ENCODE data around the gene TXNRD3. TPM values are rescaled to one million over a fixed set of nuclear protein-coding genes. Genes with fewer than 3 reads are reported as not detected.

Gene TXNRD3
- total and polyA plus RNA-seq, 4 donors, result 7.0 to 11.0 (median 7.7) TPM

- peaks cover 0 to 19% (median 9%) of the 10 kb centered on the region in 4 donors for H3K36me3 ChIP-seq (ENCODE audit: control insufficient read depth in 4 of 4, insufficient read depth in 3 of 4, low read depth in 1 of 4, low read length in 3 of 4)
- peaks cover 0 to 1% (median 0%) of the 10 kb centered on the region in 4 donors for H3K4me1 ChIP-seq (ENCODE audit: control insufficient read depth in 4 of 4, insufficient read depth in 4 of 4, low read length in 3 of 4)
- H3K4me3 ChIP-seq (ENCODE audit: low read depth in 1 of 3, low read length in 3 of 3), result no peak overlapping the region
- no peak overlapping the region for H3K9ac ChIP-seq (ENCODE audit: low read depth in 1 of 2, low read length in 2 of 2)
- H3K27ac ChIP-seq (ENCODE audit: low read depth in 1 of 2, low read length in 2 of 2), result no peak overlapping the region
- whole genome bisulfite sequencing, result 88% methylated on average over 1 of the region's 1 CpG
- no peaks in the 10 kb centered on the region for H3K27me3 ChIP-seq (ENCODE audit: control insufficient read depth in 4 of 4, insufficient read depth in 4 of 4, low read length in 3 of 4)
- no peak for TF ChIP-seq SP1 (IDR thresholded peaks at IDR 0.05)
- no peak for TF ChIP-seq HNF4G (IDR thresholded peaks at IDR 0.05)
- no peak for TF ChIP-seq RXRA (IDR thresholded peaks at IDR 0.05)
- TF ChIP-seq ZBTB33 (IDR thresholded peaks at IDR 0.05), result no peak
- no peak for TF ChIP-seq REST (IDR thresholded peaks at IDR 0.05)
- no peak for TF ChIP-seq JUND (IDR thresholded peaks at IDR 0.05)
- TF ChIP-seq NR2F2 (IDR thresholded peaks at IDR 0.05), result no peak
- TF ChIP-seq GABPA (IDR thresholded peaks at IDR 0.05 in 1 of 2, conservative IDR thresholded peaks at IDR 0.05 in 1 of 2), result no peak
- DNase-seq (ENCODE audit: low spot score), result no peak
- no peaks in the 10 kb centered on the region for H3K9me3 ChIP-seq (ENCODE audit: control insufficient read depth in 4 of 4, low read length in 3 of 4)
These were observed 8.2 kb downstream of the TXNRD3 start for GRCh38 chr3:126646674-126647073.

GRCh38 chr3:126644615-126645014, 10.3 kb downstream of the TXNRD3 start:
- TF ChIP-seq NR2F2 (IDR thresholded peaks at IDR 0.05), result no peak
- TF ChIP-seq GABPA (IDR thresholded peaks at IDR 0.05 in 1 of 2, conservative IDR thresholded peaks at IDR 0.05 in 1 of 2), result no peak
- no peak for TF ChIP-seq JUND (IDR thresholded peaks at IDR 0.05)
- Histone ChIP-seq H3K27ac (ENCODE audit: low read depth in 1 of 2, low read length in 2 of 2) (no peak overlapping the region), H3K9me3 (ENCODE audit: control insufficient read depth in 4 of 4, low read length in 3 of 4) (no peaks in the 10 kb centered on the region), H3K4me1 (ENCODE audit: control insufficient read depth in 4 of 4, insufficient read depth in 4 of 4, low read length in 3 of 4) (peaks cover 0 to 1% (median 0%) of the 10 kb centered on the region in 4 donors), H3K27me3 (ENCODE audit: control insufficient read depth in 4 of 4, insufficient read depth in 4 of 4, low read length in 3 of 4) (no peaks in the 10 kb centered on the region), H3K9ac (ENCODE audit: low read depth in 1 of 2, low read length in 2 of 2) (no peak overlapping the region), H3K36me3 (ENCODE audit: control insufficient read depth in 4 of 4, insufficient read depth in 3 of 4, low read depth in 1 of 4, low read length in 3 of 4) (peaks cover 0 to 26% (median 14%) of the 10 kb centered on the region in 4 donors), H3K4me3 (ENCODE audit: low read depth in 1 of 3, low read length in 3 of 3) (no peak overlapping the region)
- no peak for DNase-seq (ENCODE audit: low spot score)
- WGBS, result 97% methylated on average over 2 of the region's 2 CpGs

- Histone ChIP-seq H3K36me3 (ENCODE audit: control insufficient read depth in 4 of 4, insufficient read depth in 3 of 4, low read depth in 1 of 4, low read length in 3 of 4) (peaks cover 6 to 39% (median 13%) of the 10 kb centered on the region in 4 donors), H3K4me3 (ENCODE audit: low read depth in 1 of 3, low read length in 3 of 3) (no peak overlapping the region), H3K27ac (ENCODE audit: low read depth in 1 of 2, low read length in 2 of 2) (no peak overlapping the region), H3K4me1 (ENCODE audit: control insufficient read depth in 4 of 4, insufficient read depth in 4 of 4, low read length in 3 of 4) (no peaks in the 10 kb centered on the region), H3K9ac (ENCODE audit: low read depth in 1 of 2, low read length in 2 of 2) (no peak overlapping the region), H3K9me3 (ENCODE audit: control insufficient read depth in 4 of 4, low read length in 3 of 4) (no peaks in the 10 kb centered on the region), H3K27me3 (ENCODE audit: control insufficient read depth in 4 of 4, insufficient read depth in 4 of 4, low read length in 3 of 4) (no peaks in the 10 kb centered on the region)
- no peak for DNase-seq (ENCODE audit: low spot score)
- WGBS, result 93% methylated on average over 1 of the region's 1 CpG
- TF ChIP-seq CTCF (IDR thresholded peaks at IDR 0.05; ENCODE audit: low read depth, low read length, missing input control) (no peak), SP1 (IDR thresholded peaks at IDR 0.05) (no peak), ATF3 (IDR thresholded peaks at IDR 0.05) (no peak), RXRA (IDR thresholded peaks at IDR 0.05) (no peak), JUND (IDR thresholded peaks at IDR 0.05) (no peak), ZBTB33 (IDR thresholded peaks at IDR 0.05) (no peak), GABPA (IDR thresholded peaks at IDR 0.05 in 1 of 2, conservative IDR thresholded peaks at IDR 0.05 in 1 of 2) (no peak), FOXA2 (IDR thresholded peaks at IDR 0.05) (no peak), YY1 (IDR thresholded peaks at IDR 0.05) (no peak), FOXA1 (IDR thresholded peaks at IDR 0.05) (no peak), MAX (IDR thresholded peaks at IDR 0.05) (no peak), TAF1 (conservative IDR thresholded peaks at IDR 0.05) (no peak), RAD21 (IDR thresholded peaks at IDR 0.05) (no peak), HNF4A (conservative IDR thresholded peaks at IDR 0.05) (no peak), HNF4G (IDR thresholded peaks at IDR 0.05) (no peak)
These were observed 16.1 kb downstream of the TXNRD3 start for GRCh38 chr3:126638790-126639189.

All from liver (tissue), 9 donors.